Left forelimb (tissue), 1 donor: ENCODE measurements around the gene MCRIP1.
A peak's percentile ranks its signal among the peaks of the same experiment; 100 is the strongest.

Experiments used
- DNase-seq: peaks from one replicate; pipeline ENCODE4 v3.0.0-alpha.2; 2018; ENCODE audit warnings: low spot score

Gene MCRIP1

DNA sequence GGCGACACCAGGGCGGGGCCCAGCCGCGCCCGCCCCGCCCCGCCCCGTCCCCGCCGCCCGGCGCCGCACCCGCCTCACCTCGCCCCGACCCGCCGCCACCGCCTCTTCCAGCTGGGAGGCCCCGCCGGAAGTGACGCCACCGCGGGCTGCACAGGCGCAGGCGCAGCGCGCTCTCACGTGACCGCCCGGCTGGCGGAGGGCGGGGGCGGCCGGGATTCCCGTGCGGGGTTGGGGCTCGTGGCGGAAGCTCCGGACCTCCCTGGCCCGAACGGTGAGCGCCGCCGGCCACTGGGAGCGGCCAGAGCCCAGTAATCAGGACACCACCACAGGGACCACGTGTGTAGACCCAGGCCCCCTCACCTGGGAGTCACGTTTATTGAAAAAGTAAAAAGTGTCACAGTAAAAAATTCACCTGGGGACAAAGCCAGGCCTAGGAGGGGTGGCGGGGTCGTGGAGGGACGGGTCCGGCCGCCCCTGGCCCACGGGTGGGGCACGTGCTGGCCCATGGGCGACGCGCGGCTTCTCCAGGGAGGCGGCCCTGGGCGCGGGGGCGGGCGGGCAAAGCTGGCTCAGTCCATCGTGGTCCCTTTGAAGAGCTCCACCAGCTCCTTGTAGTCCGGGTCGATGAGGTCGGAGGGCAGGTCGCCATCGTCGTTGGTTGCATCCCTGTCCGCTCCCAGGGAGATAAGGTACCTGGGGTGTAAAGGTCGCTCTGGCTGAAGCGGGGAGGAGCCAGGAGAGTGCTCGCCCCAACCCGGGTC, at the start of gene MCRIP1:
TSS of gene MCRIP1 (minus strand) at position 132 of the 761 bp plus-strand sequence. CDS start 8,785 bp downstream, outside the sequence.
- peak; percentile 96 for DNase-seq

DNA sequence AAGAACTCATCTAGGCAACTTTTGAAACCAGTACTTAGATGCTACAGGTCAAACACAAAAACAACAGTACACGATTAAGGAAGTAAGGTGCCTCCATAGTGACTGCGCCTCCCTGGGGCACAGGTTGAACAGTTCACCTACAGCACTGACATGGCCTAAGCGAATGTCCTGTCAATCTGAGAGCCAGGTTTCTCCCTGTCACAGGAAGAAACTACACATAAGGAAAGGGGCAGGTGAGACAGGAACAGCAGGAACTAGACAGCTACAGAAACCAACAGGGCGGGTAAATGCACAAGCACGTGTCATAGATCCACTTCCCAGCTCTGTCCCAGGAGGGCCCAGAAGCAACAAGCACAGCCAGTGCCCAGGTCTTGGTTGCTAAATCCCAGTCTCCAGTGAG, 46.0 kb upstream of the MCRIP1 start:
- DNase-seq: no peak

DNA sequence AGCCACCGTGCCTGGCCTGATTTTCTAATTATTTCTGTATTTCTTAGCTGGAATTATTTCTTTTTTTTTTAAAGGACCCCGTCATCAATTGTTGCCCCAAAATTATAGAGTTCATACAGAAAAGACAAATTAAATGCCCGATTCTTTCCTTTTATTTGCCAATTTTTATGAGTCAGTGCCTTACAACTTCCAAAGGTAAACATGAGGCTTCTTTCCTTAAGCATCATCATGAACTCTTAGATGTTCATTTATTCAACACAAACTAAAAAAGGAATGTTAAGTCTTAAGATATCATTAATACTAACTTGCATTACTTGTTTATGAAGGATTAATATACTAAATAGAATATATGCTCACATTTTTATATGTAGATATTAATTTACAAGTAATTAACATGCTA, 45.2 kb upstream of the MCRIP1 start:
- no peak for DNase-seq

DNA sequence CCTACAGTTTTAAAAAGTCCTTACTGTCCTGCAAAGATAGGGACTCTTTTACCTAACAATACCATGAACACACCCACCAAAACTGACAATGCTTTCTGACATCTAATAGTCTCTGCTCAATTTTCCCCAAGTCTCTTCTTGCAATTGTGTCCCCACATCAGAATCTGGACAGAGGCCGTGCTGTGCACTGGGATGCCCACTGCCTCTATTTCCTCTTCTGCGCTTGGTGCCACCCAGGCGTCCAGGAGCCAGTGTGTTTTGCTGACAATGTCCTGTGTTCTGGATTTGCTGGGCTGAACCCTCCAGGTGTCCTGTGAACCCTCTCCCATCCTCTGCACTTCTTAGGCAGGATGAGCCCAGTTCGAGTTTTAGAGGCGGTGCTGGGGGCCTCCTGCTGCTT, 44.5 kb upstream of the MCRIP1 start:
- no peak for DNase-seq

DNA sequence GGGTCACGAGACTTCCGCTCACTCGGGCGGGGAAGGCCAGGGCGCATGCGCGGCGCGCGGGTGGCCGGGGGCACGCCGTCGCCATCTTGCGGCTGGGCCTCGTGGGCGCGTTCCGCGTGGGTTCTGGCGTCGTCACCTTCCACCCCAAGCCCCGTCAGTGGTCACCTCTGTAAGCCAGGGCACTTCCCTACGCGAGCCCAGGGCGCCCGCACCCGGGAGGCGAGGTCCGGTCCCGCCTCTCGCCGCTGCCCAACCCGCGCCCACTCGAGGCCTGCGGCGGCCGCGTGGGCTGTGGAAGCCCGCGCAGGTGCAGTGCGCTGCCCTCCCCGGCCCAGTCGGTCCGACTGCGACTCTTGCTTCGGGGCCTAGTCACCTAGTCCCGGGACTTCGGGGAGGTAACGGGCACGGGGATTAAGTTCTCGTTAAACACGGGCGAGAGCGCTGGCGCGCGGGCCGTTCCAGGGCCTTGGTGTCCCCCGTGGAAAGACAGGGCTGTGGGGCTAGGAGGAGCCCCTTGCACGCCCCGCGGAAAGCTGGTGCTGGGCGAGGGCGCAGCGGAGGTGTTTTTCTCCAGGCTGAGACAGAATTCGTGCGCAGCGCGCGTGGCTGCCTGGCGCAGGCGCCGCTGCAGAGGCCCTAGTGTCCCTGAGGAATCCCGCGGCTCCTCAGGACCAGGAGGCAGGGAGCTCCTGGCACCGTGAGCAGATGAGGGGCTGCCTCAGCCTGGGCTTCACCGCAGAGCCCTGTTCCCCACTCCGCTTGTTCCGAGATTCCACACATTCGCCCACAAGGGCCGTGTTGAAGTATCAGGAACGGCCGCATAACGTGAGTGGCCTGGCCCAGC, 38.5 kb upstream of the MCRIP1 start:
- DNase-seq: peak; percentile 94

DNA sequence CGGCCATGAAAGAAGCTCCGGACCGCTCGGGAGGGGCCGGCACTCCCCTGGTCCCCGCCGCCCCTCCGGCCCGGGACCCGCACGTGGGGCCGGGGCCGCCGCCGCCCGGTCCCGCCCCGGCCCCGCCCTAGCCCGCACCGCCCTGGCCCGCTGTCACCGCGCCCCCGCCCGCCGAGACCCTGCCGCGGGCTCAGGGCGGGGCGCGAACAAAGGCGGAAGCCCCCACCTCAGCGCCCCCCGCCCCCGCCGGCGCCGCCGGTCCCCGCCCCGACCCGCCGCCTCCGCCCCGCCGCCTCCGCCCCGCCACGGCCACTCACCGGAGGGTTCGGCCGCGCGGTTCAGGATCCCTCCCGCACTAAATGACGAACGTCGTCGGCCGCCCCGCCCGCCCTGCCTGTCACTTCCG, 37.9 kb upstream of the MCRIP1 start, which contains the start of gene ARHGDIA:
TSS of gene ARHGDIA (minus strand) at position 357 of the 406 bp plus-strand sequence. CDS start 1,407 bp downstream, outside the sequence.
- no peak for DNase-seq

DNA sequence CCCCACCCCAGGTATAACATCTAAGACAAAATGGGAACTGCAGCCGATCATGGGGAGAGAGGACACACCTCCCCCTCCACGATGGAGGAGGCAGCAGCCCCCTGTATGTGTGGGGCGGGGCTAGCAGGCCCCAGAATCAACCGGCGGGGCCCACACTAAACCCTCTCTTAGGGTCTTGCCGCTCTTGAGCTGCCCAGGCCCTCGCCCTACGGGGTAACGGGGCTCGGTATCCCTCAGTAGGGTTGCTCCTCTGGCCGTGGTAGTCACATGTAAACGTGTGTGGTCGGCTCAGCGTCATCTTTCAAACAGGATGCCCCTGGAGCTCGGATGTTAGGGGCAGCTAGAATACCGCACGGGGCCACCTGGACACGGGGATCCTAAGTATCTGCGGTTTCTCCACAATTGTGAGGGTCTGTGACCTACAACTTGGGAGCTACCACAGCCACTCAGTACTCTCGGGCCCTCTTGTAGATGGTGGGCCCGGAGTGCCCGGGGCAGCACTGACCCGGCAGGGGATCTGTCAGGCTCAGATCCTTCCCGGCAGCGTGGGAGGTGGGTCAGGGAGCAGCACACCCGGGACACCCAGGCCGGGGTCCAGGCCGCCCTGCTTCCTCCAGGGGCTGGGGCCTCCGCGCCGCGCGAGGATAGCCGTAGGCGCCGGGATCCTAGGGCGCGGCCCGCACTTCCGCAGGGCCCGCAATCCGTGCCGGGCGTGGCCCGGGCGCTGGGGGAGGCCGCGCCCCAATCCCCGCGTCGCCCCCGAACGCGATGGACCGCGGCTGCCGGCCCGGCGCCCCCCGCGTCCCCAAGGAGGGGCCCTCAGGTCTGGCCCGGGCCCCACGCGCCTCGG, 37.3 kb upstream of the MCRIP1 start:
- peak; percentile 74 for DNase-seq

GRCh38 chr17:81869221-81870130, 36.4 kb upstream of the MCRIP1 start:
- no peak for DNase-seq

- DNase-seq: no peak
These were observed 35.7 kb upstream of the MCRIP1 start for GRCh38 chr17:81868674-81869220.

DNA sequence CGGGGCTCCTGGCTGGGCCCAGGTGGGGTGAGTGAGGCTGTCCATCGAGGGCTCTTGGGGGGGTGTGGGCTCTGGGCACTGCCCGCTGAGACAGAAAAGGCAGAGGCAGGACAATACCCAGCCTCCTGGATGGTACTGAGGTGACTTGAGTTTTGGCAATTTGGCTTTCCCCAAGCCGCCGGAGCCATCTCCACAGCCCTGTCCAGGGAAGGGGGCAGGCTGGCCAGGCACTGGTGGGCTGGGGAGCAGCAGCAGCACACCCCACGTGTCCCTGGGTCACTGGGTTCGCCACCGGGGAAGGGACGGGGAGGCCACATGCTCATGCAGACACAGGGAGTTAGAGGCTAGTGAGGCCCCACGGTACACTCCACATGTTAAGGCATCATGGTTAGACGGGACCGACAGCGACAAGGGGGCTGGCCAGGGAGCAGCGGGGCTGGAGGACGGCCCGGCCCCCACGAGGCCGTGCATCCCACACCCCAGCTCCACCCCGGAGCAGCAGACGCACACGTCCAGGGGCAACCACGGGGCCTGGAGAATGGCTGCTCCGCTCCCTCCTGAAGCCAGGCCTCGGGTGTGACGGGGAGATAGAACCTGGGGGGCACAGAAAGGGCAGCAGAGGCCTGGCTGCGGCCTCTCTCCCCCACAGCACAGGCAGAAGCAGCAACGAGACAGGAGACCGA, 35.0 kb upstream of the MCRIP1 start:
- no peak for DNase-seq

- no peak for DNase-seq
These were observed 34.3 kb upstream of the MCRIP1 start for GRCh38 chr17:81867170-81867990.

DNA sequence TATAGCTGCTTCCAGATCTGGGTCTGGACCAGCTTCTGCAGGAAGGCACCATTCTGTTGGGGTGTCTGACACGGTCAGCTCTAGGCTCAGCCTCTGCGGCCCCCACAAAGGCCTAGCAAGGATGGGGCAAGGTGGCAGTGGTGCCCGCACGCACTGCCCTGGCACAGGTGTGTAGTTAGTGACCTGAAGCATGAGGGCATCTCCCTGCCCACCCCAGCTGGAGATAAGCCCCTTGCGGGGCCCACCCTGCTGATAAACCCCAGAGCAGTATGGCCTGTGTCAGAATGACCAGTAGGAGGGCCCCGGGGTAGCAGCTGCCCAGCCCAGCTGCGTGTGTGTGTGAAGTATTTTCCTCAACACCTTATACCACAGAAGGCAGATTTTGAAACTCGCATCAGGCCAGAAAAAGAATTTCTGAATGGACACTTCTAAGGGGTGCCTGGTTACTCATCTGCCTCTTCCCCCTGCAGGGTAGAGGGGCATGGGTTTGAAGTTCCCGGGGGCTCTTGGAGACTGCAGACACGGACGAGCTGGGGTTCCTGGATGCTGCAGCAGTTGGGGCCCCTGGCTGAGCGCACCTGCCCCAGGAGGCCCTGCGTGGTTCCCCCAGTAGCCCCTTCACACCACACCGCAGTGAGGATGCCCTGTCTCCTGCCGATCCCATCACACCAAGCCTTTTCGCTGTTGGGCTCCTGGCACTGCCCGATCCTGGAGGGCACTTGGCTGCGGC, 33.5 kb upstream of the MCRIP1 start:
- no peak for DNase-seq

DNA sequence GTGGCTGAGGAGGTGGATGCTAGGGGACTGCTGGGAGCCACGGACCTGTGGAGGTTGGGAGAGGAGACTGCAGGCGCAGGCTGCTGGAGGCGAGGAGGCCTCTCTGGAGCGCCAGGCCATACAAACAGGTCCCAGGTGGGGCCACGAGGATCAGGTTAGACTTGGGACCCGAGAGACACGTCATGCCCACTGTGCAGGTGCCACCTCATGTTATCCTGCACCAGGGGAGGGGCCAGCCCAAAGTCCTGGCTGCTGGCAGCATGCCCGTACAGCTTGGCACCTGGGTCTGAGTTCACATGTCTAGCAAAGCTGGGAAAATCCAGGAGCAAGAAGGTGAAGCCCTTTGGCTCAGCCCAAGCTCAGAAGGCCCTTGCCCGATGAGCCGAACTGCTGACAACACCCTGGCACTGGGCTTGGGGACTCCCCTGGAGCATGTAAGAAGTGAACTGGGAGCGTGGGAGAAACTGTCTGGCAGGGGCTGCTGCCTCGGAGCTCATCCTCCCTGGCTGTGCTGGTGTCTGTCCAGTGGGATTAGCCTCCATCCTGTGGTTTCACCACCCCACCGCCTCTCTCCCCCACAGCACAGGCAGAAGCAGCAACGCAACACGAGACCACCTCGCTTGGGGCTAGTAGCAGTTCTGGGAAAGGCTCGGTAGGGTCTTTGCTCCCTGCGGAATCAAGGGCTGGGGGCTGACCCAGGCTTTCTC, 32.8 kb upstream of the MCRIP1 start:
- DNase-seq: no peak

- no peak for DNase-seq
These were observed 32.3 kb upstream of the MCRIP1 start for GRCh38 chr17:81865358-81865732.

DNA sequence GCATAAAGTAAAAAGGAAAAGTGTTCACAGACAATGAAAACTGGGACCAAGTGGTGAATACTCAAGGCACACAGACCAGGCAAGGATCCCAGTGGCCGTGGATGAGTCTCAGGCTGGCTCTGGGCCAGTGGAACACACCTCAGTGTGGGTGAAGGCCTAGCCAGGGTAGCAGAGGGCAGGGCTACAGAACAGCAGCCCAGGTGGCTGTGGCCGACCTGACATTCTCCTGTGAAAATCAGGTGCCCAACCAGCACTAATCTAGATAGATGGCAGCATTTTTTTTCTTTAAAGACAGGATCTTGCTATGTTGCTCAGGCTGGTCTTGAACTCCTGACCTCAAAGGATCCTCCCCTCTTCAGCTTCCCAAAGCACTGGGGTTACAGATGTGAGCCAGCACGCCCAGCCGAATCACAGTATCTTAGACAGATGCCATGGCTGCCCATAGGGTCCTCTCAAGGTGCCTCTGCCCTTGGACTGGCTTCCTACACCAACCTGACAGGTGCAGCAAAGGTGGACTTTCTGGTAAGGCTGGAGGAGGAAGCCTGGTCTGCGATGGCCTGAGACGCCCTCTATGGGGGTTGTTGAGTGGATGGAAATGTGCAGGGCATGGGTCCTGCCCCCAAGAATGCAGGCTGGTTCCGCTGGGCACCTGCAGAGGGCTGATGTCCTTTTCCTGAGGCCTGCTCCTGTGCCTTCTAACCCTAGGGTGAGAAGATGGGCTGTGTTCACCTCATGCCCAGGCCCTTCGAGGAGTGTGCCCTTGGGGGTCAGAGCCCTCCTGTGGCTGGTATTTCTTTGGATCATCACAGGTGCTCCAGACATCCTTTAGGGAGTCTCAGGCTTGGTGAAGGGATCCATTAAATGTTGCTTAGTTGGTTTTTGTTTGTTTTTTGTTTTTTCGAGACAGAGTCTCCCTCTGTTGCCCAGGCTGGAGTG, 31.0 kb upstream of the MCRIP1 start:
- no peak for DNase-seq

- no peak for DNase-seq
These were observed 30.1 kb upstream of the MCRIP1 start for GRCh38 chr17:81863123-81863675.
